IPS-18a (cell line): ENCODE data around the gene DPH3.

ENCODE experiments used
- H3K27ac ChIP-seq: one replicate; pipeline ENCODE4 v1.5.1; 2013; ENCODE audit warnings: low read length
- H3K27me3 ChIP-seq: one replicate; pipeline ENCODE4 v1.6.1; 2013; ENCODE audit warnings: mild to moderate bottlenecking, low read length; ENCODE audit not compliant: control insufficient read depth, insufficient read depth
- H3K36me3 ChIP-seq: one replicate; pipeline ENCODE4 v1.6.1; 2013; ENCODE audit warnings: low read depth, low read length; ENCODE audit not compliant: control insufficient read depth
- H3K4me1 ChIP-seq: one replicate; pipeline ENCODE4 v1.6.1; 2013; ENCODE audit warnings: low read depth, low read length; ENCODE audit not compliant: control insufficient read depth
- H3K4me3 ChIP-seq: one replicate; pipeline ENCODE4 v1.5.1; 2013; ENCODE audit warnings: low read length
- H3K9ac ChIP-seq: one replicate; pipeline ENCODE4 v1.6.1; 2013; ENCODE audit warnings: mild to moderate bottlenecking, low read length, moderate library complexity
- H3K9me3 ChIP-seq: one replicate; pipeline ENCODE4 v1.6.1; 2013; ENCODE audit warnings: low read depth, low read length; ENCODE audit not compliant: control insufficient read depth

Gene DPH3

GRCh38 chr3:16302082-16302631 lies 37.4 kb upstream of the DPH3 start:
- peaks cover 9% of the 10 kb centered on the region for H3K36me3 ChIP-seq
- peaks cover 34% of the 10 kb centered on the region for H3K4me1 ChIP-seq
- no peaks in the 10 kb centered on the region for H3K9me3 ChIP-seq
- no peaks in the 10 kb centered on the region for H3K27me3 ChIP-seq
- H3K27ac ChIP-seq: peak overlapping the region; percentile 40
- H3K9ac ChIP-seq: peak overlapping the region; percentile 17
- H3K4me3 ChIP-seq: peak overlapping the region; percentile 16

DNA sequence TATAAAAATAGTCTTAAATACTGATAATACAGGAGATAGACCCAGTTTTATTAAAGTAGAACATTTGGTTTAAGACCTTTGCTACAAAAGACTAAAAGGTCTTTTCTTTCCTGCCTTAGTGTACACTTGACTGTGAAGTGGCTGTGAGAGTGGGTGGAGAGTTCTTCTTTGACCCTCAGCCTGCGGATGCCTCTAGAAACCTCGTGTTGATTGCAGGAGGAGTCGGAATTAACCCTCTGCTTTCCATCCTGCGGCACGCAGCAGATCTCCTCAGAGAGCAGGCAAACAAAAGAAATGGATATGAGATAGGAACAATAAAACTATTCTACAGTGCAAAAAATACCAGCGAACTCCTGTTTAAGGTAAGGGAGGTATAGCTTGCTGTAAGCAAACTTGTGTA lies 36.8 kb upstream of the DPH3 start:
- Histone ChIP-seq H3K4me1 (peaks cover 34% of the 10 kb centered on the region), H3K36me3 (peaks cover 16% of the 10 kb centered on the region), H3K9me3 (no peaks in the 10 kb centered on the region), H3K27me3 (no peaks in the 10 kb centered on the region), H3K9ac (peak overlapping the region; percentile 17), H3K4me3 (peak overlapping the region; percentile 16), H3K27ac (peak overlapping the region; percentile 40)

DNA sequence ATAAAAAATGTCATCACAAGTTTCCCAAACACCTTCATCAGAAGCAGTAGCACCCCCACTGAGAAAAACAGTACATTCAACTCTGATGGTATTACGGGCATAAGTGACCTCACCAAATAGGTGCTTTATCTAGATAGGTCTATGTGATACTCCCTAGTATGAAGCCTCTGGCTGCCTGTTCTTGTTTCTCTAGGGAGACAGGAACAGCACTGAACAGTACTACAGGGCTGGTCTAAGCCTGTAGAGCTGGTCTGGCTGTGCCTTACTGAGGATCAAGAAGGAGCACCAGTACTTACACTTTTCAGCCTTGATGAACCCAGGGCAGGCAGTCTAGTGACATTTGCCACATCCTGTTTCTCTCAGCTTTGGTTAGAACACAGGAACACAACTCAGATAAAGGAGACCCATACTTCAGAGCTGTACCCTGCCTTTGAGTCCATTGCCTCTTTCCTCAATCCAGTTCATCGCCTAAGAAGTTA lies 36.2 kb upstream of the DPH3 start:
- no peak overlapping the region for H3K9ac ChIP-seq
- H3K4me3 ChIP-seq: no peak overlapping the region
- no peaks in the 10 kb centered on the region for H3K27me3 ChIP-seq
- peaks cover 21% of the 10 kb centered on the region for H3K36me3 ChIP-seq
- no peaks in the 10 kb centered on the region for H3K9me3 ChIP-seq
- H3K27ac ChIP-seq: peak overlapping the region; percentile 22
- H3K4me1 ChIP-seq: peaks cover 34% of the 10 kb centered on the region

GRCh38 chr3:16300307-16300706 lies 35.6 kb upstream of the DPH3 start:
- H3K27me3 ChIP-seq: no peaks in the 10 kb centered on the region
- peaks cover 28% of the 10 kb centered on the region for H3K36me3 ChIP-seq
- H3K4me3 ChIP-seq: no peak overlapping the region
- no peaks in the 10 kb centered on the region for H3K9me3 ChIP-seq
- peak overlapping the region; percentile 22 for H3K27ac ChIP-seq
- H3K9ac ChIP-seq: no peak overlapping the region
- peaks cover 34% of the 10 kb centered on the region for H3K4me1 ChIP-seq

DNA sequence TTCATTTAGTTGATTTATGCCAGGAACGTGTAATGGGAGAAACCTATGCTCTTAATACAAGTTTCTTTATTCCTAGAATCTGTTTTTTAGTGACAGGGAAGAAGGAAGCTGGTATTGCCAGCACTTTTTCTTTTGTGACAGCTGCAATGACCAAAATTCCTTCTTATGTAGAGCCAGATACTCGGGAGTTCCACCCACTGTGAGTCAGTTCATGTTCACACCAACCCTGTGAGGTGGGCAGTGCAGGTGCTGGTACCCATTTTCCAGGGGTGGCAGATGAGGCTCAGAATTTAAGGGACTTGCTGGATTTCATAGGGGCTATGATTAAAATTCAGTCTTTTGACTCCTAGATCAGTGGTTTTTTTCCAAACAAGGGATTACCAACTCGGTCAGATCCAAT lies 35.0 kb upstream of the DPH3 start:
- H3K4me1 ChIP-seq: peaks cover 34% of the 10 kb centered on the region
- H3K36me3 ChIP-seq: peaks cover 24% of the 10 kb centered on the region
- H3K4me3 ChIP-seq: no peak overlapping the region
- no peak overlapping the region for H3K27ac ChIP-seq
- H3K27me3 ChIP-seq: no peaks in the 10 kb centered on the region
- H3K9me3 ChIP-seq: no peaks in the 10 kb centered on the region
- H3K9ac ChIP-seq: no peak overlapping the region

DNA sequence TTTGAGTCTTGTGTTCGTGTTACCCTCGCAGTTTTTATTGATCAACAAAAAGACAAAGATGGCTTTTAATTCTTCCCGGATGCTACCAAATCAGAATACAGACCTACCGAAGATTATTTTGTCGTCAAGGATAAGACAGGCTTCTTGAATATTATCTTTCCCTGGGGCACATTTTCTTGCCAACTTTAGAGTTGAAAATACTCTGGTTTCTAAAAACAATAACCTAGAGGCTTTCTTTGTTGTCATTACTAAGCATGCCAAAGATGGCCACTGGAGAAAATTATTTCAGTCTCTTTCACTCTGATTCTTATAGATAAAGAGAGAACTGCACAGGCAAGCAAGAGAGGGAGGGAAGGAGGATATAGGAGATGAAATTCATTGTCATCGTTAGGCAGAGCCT lies 34.1 kb upstream of the DPH3 start:
- Histone ChIP-seq H3K4me3 (no peak overlapping the region), H3K9me3 (no peaks in the 10 kb centered on the region), H3K27me3 (no peaks in the 10 kb centered on the region), H3K36me3 (peaks cover 19% of the 10 kb centered on the region), H3K27ac (no peak overlapping the region), H3K9ac (no peak overlapping the region), H3K4me1 (peaks cover 34% of the 10 kb centered on the region)

DNA sequence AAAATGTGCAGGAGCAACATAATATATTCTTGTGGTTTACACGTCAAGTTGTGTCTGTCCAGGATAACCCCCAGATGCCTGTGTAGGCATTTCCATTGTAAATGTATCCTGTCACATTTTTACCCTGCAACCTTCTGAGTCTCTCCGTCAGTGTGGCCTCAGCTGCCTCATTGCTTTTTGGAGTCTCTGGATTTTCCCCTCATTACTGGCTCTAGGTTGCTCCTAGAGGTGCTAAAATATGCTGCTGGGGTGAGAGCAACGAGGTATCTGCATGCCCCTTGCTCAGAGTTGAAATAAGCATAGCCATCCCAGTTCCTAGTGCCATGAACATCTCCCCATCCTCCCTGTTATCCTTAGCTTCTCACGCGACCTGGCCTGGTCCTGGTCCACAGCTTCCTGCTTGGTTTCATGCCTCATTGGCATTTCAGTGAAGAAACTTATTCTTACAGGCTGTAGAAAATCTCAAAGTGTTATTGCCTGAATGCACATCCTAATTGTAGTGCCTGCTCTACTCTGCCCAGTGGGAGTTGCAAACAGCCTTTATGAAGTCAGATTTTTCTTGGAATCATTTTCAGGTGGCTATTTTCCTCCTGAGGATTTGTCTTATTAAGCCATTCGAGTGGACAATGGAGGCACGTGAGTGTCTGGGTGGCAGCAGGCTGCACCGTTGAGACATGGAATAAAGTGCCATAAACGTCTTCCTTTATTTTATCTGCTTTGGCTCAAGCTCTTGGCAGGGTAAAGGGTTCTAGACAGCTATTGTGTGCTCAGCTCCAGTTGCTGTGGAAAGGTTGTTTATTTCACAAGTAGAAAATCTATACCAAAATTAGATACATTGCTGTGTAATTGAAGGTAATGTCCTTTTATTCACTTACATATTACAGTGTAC lies 33.5 kb upstream of the DPH3 start:
- Histone ChIP-seq H3K4me3 (no peak overlapping the region), H3K4me1 (peaks cover 31% of the 10 kb centered on the region), H3K36me3 (peaks cover 19% of the 10 kb centered on the region), H3K27ac (no peak overlapping the region), H3K9me3 (no peaks in the 10 kb centered on the region), H3K27me3 (no peaks in the 10 kb centered on the region), H3K9ac (no peak overlapping the region)

GRCh38 chr3:16295298-16295890 lies 30.7 kb upstream of the DPH3 start:
- Histone ChIP-seq H3K27ac (no peak overlapping the region), H3K4me3 (no peak overlapping the region), H3K27me3 (no peaks in the 10 kb centered on the region), H3K36me3 (peaks cover 24% of the 10 kb centered on the region), H3K9me3 (no peaks in the 10 kb centered on the region), H3K4me1 (peaks cover 2% of the 10 kb centered on the region), H3K9ac (no peak overlapping the region)

DNA sequence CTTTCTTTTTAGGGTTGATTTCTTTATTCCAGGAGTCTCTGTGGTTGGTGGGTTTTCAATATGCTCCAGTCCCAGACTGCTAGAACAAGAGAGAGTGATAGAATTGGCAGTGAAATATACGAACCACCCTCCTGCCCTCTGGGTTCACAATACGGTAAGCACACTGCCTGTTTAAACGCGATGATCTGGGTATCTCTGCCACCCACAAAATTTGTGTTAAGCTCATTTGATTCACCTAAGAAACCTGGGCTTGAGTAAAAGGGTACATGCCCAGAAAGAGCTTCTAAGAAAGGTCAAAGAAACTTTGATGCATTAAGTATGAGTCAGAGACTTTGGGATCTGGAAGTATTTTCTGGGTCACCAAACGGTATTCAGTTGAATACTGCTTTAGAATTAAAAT lies 30.1 kb upstream of the DPH3 start:
- Histone ChIP-seq H3K9me3 (no peaks in the 10 kb centered on the region), H3K4me3 (no peak overlapping the region), H3K27ac (no peak overlapping the region), H3K4me1 (no peaks in the 10 kb centered on the region), H3K36me3 (peaks cover 24% of the 10 kb centered on the region), H3K27me3 (no peaks in the 10 kb centered on the region), H3K9ac (no peak overlapping the region)

GRCh38 chr3:16290827-16291196 lies 26.1 kb upstream of the DPH3 start:
- H3K36me3 ChIP-seq: peaks cover 22% of the 10 kb centered on the region
- no peak overlapping the region for H3K27ac ChIP-seq
- H3K27me3 ChIP-seq: no peaks in the 10 kb centered on the region
- H3K4me1 ChIP-seq: no peaks in the 10 kb centered on the region
- H3K9ac ChIP-seq: no peak overlapping the region
- no peaks in the 10 kb centered on the region for H3K9me3 ChIP-seq
- H3K4me3 ChIP-seq: no peak overlapping the region

GRCh38 chr3:16290007-16290826 lies 25.5 kb upstream of the DPH3 start:
- Histone ChIP-seq H3K9ac (no peak overlapping the region), H3K27ac (no peak overlapping the region), H3K36me3 (peaks cover 16% of the 10 kb centered on the region), H3K9me3 (no peaks in the 10 kb centered on the region), H3K4me1 (no peaks in the 10 kb centered on the region), H3K27me3 (no peaks in the 10 kb centered on the region), H3K4me3 (no peak overlapping the region)
